ENCODE results near the gene TM4SF4.
"Not testable (repeated sequence)": the region's sequence is repeated elsewhere in the genome, so short reads cannot be mapped to it uniquely, and the experiment has no call there.

The TM4SF4 gene

GRCh38 chr3:149474250-149474817, at the start of gene TM4SF4:
Gene TM4SF4 (plus strand): TSS chr3:149474697. CDS start chr3:149474878, 181 bp downstream.
- no peak for DNase-seq (ENCODE audit: low spot score)

GRCh38 chr3:149424918-149425317, 49.6 kb upstream of the TM4SF4 start:
- DNase-seq (ENCODE audit: low spot score) = peak; percentile 44

GRCh38 chr3:149426325-149426724, 48.2 kb upstream of the TM4SF4 start:
- DNase-seq (ENCODE audit: low spot score) = no peak

GRCh38 chr3:149428087-149428486, 46.4 kb upstream of the TM4SF4 start:
- DNase-seq (ENCODE audit: low spot score) = no peak

GRCh38 chr3:149430216-149430615, 44.3 kb upstream of the TM4SF4 start:
- no peak for DNase-seq (ENCODE audit: low spot score)

- no peak for DNase-seq (ENCODE audit: low spot score)
These were observed 42.3 kb upstream of the TM4SF4 start for GRCh38 chr3:149432149-149432548.

- DNase-seq (ENCODE audit: low spot score) = no peak
These were observed 38.3 kb upstream of the TM4SF4 start for GRCh38 chr3:149435996-149436885.

GRCh38 chr3:149437286-149437685, 37.2 kb upstream of the TM4SF4 start:
- no peak for DNase-seq (ENCODE audit: low spot score)

- DNase-seq (ENCODE audit: low spot score) = no peak
These were observed 36.8 kb upstream of the TM4SF4 start for GRCh38 chr3:149437710-149438109.

- no peak for DNase-seq (ENCODE audit: low spot score)
These were observed 35.5 kb upstream of the TM4SF4 start for GRCh38 chr3:149438981-149439380.

GRCh38 chr3:149441642-149442041, 32.9 kb upstream of the TM4SF4 start:
- no peak for DNase-seq (ENCODE audit: low spot score)

GRCh38 chr3:149442043-149442442, 32.5 kb upstream of the TM4SF4 start:
- no peak for DNase-seq (ENCODE audit: low spot score)

GRCh38 chr3:149442851-149443544, 31.5 kb upstream of the TM4SF4 start:
- DNase-seq (ENCODE audit: low spot score) = no peak

- DNase-seq (ENCODE audit: low spot score) = no peak
These were observed 31.0 kb upstream of the TM4SF4 start for GRCh38 chr3:149443545-149443912.

GRCh38 chr3:149444867-149445266, 29.6 kb upstream of the TM4SF4 start:
- DNase-seq (ENCODE audit: low spot score) = not testable (repeated sequence)

- DNase-seq (ENCODE audit: low spot score) = no peak
These were observed 26.1 kb upstream of the TM4SF4 start for GRCh38 chr3:149448331-149448831.

GRCh38 chr3:149449182-149449581, 25.3 kb upstream of the TM4SF4 start:
- DNase-seq (ENCODE audit: low spot score) = no peak

- no peak for DNase-seq (ENCODE audit: low spot score)
These were observed 24.7 kb upstream of the TM4SF4 start for GRCh38 chr3:149449799-149450198.

- no peak for DNase-seq (ENCODE audit: low spot score)
These were observed 24.2 kb upstream of the TM4SF4 start for GRCh38 chr3:149450281-149450680.

- DNase-seq (ENCODE audit: low spot score) = no peak
These were observed 22.5 kb upstream of the TM4SF4 start for GRCh38 chr3:149452036-149452435.

GRCh38 chr3:149453140-149453805, 21.2 kb upstream of the TM4SF4 start:
- DNase-seq (ENCODE audit: low spot score) = no peak

- no peak for DNase-seq (ENCODE audit: low spot score)
These were observed 19.8 kb upstream of the TM4SF4 start for GRCh38 chr3:149454746-149455145.
